ENCODE data around the gene MN1.

DNA sequence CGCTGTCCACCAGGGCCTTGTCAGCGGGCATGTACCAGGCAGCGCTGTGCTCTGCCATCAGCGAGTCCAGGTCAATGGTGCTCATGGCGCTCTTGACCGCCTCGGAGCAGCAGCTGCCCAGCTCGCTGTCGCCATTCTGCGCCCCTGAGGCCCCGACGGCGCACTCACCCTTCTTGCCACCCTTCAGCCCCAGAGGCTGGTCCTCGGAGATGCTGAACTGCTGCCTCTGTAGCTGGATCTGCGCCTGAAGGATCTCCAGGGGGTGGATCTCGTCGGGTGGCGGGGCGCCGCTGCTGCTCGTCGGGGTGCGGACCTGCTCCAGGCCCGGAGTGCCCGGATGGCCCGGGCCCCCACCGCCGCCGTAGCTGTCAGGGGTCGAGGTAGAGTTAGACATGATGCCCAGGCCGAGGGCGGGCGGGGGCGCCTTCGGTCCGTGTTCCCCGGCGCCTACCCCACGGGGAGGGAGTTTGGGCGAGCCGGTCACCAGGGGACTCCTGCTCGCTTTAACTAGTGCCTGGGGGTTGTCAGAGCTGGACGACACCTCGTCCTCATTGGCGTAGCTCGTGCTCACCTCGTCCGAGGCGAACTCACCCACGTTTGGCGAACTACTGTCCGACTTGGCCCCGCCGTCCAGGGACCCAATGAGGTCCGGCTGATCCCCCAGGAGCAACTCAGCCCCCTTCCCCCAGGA, 4.6 kb downstream of the MN1 start:
- TF ChIP-seq ZNF274 (IDR thresholded peaks at IDR 0.05; ENCODE audit: low read depth, low read length) = no peak
- no peak for TF ChIP-seq SUZ12 (IDR thresholded peaks at IDR 0.05; ENCODE audit: extremely low read depth, insufficient read depth, insufficient read length)
